Neural crest cell (in vitro differentiated cells): ENCODE data around the gene GRAMD4. TPM values are rescaled to one million over a fixed set of nuclear protein-coding genes. Genes with fewer than 3 reads are reported as not detected.

Source experiments
- DNase-seq: peaks from one replicate; pipeline ENCODE4 v3.0.0; 2021; ENCODE audit warnings: low read depth, mixed read lengths, low spot score
- H3K27ac Mint-ChIP-seq: one replicate; pipeline ENCODE4 v1.8.0; 2021; ENCODE audit warnings: mild to moderate bottlenecking, mixed read lengths; ENCODE audit not compliant: unreplicated experiment
- H3K27me3 Mint-ChIP-seq: 2 replicates; pipeline ENCODE4 v1.8.0; 2021; ENCODE audit warnings: low read depth, mild to moderate bottlenecking, mixed read lengths
- H3K36me3 Mint-ChIP-seq: 2 replicates; pipeline ENCODE4 v1.8.0; 2021; ENCODE audit warnings: low read depth, mild to moderate bottlenecking, mixed read lengths
- H3K4me1 Mint-ChIP-seq: 2 replicates; pipeline ENCODE4 v1.8.0; 2021; ENCODE audit warnings: mixed read lengths
- H3K4me3 Mint-ChIP-seq: one replicate; pipeline ENCODE4 v1.8.0; 2021; ENCODE audit warnings: mild to moderate bottlenecking, mixed read lengths
- H3K9me3 Mint-ChIP-seq: 2 replicates; pipeline ENCODE4 v1.8.0; 2021; ENCODE audit warnings: mixed read lengths
- CTCF ChIP-seq: fragments of 200-600 bp; sonication (generic); conservative IDR thresholded peaks from 2 replicates; pipeline ENCODE4 v1.5.0; 2021; ENCODE audit warnings: antibody characterized with exemption, mild to moderate bottlenecking
- total RNA-seq: library from RNA; stranded (reverse); gene quantifications from 2 replicates; pipeline ENCODE4 v1.2.1, GENCODE V29; 2021

Gene GRAMD4
- total RNA-seq, 1 donor from 2014 or later, result 34.1 TPM

- no peaks in the 10 kb centered on the region for H3K27me3 Mint-ChIP-seq
- peaks cover 4% of the 10 kb centered on the region for H3K36me3 Mint-ChIP-seq
- no peak overlapping the region for H3K27ac Mint-ChIP-seq
- peaks cover 12% of the 10 kb centered on the region for H3K4me1 Mint-ChIP-seq
- no peak for TF ChIP-seq CTCF
- no peaks in the 10 kb centered on the region for H3K9me3 Mint-ChIP-seq
- no peak overlapping the region for H3K4me3 Mint-ChIP-seq
- no peak for DNase-seq
Observed at GRCh38 chr22:46665751-46666280, 45.6 kb downstream of the GRAMD4 start.

- Mint-ChIP-seq H3K27me3 (no peaks in the 10 kb centered on the region), H3K9me3 (no peaks in the 10 kb centered on the region), H3K27ac (no peak overlapping the region), H3K4me1 (peaks cover 12% of the 10 kb centered on the region), H3K4me3 (no peak overlapping the region), H3K36me3 (peaks cover 4% of the 10 kb centered on the region)
- no peak for DNase-seq
- TF ChIP-seq CTCF, result no peak
Observed at GRCh38 chr22:46666577-46667244, 46.5 kb downstream of the GRAMD4 start.

- Mint-ChIP-seq H3K27me3 (no peaks in the 10 kb centered on the region), H3K36me3 (peaks cover 4% of the 10 kb centered on the region), H3K4me3 (no peak overlapping the region), H3K9me3 (no peaks in the 10 kb centered on the region), H3K27ac (no peak overlapping the region), H3K4me1 (peaks cover 12% of the 10 kb centered on the region)
- TF ChIP-seq CTCF, result no peak
- DNase-seq, result no peak
Observed at GRCh38 chr22:46667245-46667623, 47.0 kb downstream of the GRAMD4 start.

- Mint-ChIP-seq H3K27ac (no peak overlapping the region), H3K9me3 (no peaks in the 10 kb centered on the region), H3K4me3 (no peak overlapping the region), H3K27me3 (no peaks in the 10 kb centered on the region), H3K4me1 (peaks cover 12% of the 10 kb centered on the region), H3K36me3 (peaks cover 4% of the 10 kb centered on the region)
- no peak for TF ChIP-seq CTCF
- no peak for DNase-seq
Observed at GRCh38 chr22:46668116-46668515, 47.9 kb downstream of the GRAMD4 start.

GRCh38 chr22:46669201-46669600 is 49.0 kb downstream of the GRAMD4 start:
- H3K4me3 Mint-ChIP-seq, result no peak overlapping the region
- no peak overlapping the region for H3K27ac Mint-ChIP-seq
- no peaks in the 10 kb centered on the region for H3K9me3 Mint-ChIP-seq
- no peak for TF ChIP-seq CTCF
- H3K27me3 Mint-ChIP-seq, result no peaks in the 10 kb centered on the region
- no peak for DNase-seq
- H3K4me1 Mint-ChIP-seq, result peaks cover 12% of the 10 kb centered on the region
- peaks cover 4% of the 10 kb centered on the region for H3K36me3 Mint-ChIP-seq
